ENCODE data around the gene TNFRSF8. TPM values are rescaled to one million over a fixed set of nuclear protein-coding genes. Genes with fewer than 3 reads are reported as not detected.
A peak's percentile ranks its signal among the peaks of the same experiment; 100 is the strongest.

TNFRSF8 gene
- total RNA-seq, 2 experiments from 2014 or later = 0.14 TPM; not detected in 1

GRCh38 chr1:12155328-12155727 lies 92.2 kb downstream of the TNFRSF8 start:
- Mint-ChIP-seq H3K9me3 (no peaks in the 10 kb centered on the region), H3K36me3 (ENCODE audit: low read depth) (no peaks in the 10 kb centered on the region), H3K4me1 (ENCODE audit: low read depth) (peaks cover 79% of the 10 kb centered on the region), H3K27ac (peak overlapping the region; percentile 45), H3K27me3 (no peaks in the 10 kb centered on the region), H3K4me3 (no peak overlapping the region)
- no peak overlapping the region for H3K27ac ChIP-seq (ENCODE audit: low read depth in 1 of 2, low read length in 2 of 2)
- no peak for TF ChIP-seq CTCF (IDR thresholded peaks at IDR 0.05)
- intact Hi-C loops (cut with DNase I, micrococcal nuclease) = no loop called here
- H3K4me1 ChIP-seq (ENCODE audit: insufficient read depth, low read length) = peaks cover 88% of the 10 kb centered on the region
- H3K27me3 ChIP-seq (ENCODE audit: control insufficient read depth in 1 of 2, insufficient read depth in 2 of 2, low read length in 2 of 2) = no peaks in the 10 kb centered on the region
- no peaks in the 10 kb centered on the region for H3K36me3 ChIP-seq (ENCODE audit: insufficient read depth, low read length)
- no peak overlapping the region for H3K4me3 ChIP-seq (ENCODE audit: low read length)
- H3K9me3 ChIP-seq (ENCODE audit: control insufficient read depth in 1 of 2, insufficient read depth in 1 of 2, low read length in 2 of 2) = peaks cover 0 to 4% of the 10 kb centered on the region in 2 experiments
- POLR2A ChIA-PET = interaction anchor here (1.6 kb wide), 1 partner anchor 23 kb away, joined by 5 read pairs; no protein-coding TSS in a partner anchor
- no peak for ATAC-seq (ENCODE audit: poor library complexity)
- CTCF ChIA-PET = interaction anchor here (1.6 to 2.5 kb wide), 2 partner anchors 23 to 30 kb away, joined by 5 to 6 read pairs; no protein-coding TSS in a partner anchor
- no peak for DNase-seq

GRCh38 chr1:12157366-12158231 lies 94.5 kb downstream of the TNFRSF8 start:
- H3K27ac Mint-ChIP-seq = peak overlapping the region; percentile 82
- ChIA-PET CTCF (interaction anchor here (0.9 to 2.5 kb wide), 4 partner anchors 10 to 33 kb away, joined by 3 to 14 read pairs (median 6); no protein-coding TSS in a partner anchor), POLR2A (interaction anchor here (0.9 to 1.7 kb wide), 7 partner anchors 9 to 250 kb away, joined by 3 to 12 read pairs (median 4); partner anchors contain the start of gene TNFRSF1B)
- no peaks in the 10 kb centered on the region for H3K9me3 Mint-ChIP-seq
- intact Hi-C loops (cut with DNase I, micrococcal nuclease) = loop anchor here in 1 of 2 experiments (1.0 to 2.0 kb wide), 2 partner anchors 15 to 21 kb away; no protein-coding TSS in a partner anchor
- ATAC-seq (ENCODE audit: poor library complexity) (peak; percentile 31), DNase-seq (peak in 4 of 14 experiments; percentile 41 to 79 (median 76))
- Histone ChIP-seq H3K9me3 (ENCODE audit: control insufficient read depth in 1 of 2, insufficient read depth in 1 of 2, low read length in 2 of 2) (peaks cover 0 to 4% of the 10 kb centered on the region in 2 experiments), H3K27me3 (ENCODE audit: control insufficient read depth in 1 of 2, insufficient read depth in 2 of 2, low read length in 2 of 2) (no peaks in the 10 kb centered on the region), H3K4me1 (ENCODE audit: insufficient read depth, low read length) (peaks cover 88% of the 10 kb centered on the region), H3K4me3 (ENCODE audit: low read length) (no peak overlapping the region), H3K27ac (ENCODE audit: low read depth in 1 of 2, low read length in 2 of 2) (peak overlapping the region; percentile 16 to 65), H3K36me3 (ENCODE audit: insufficient read depth, low read length) (no peaks in the 10 kb centered on the region)
- TF ChIP-seq CTCF (IDR thresholded peaks at IDR 0.05) = no peak
- no peaks in the 10 kb centered on the region for H3K27me3 Mint-ChIP-seq
- peak overlapping the region; percentile 74 for H3K4me3 Mint-ChIP-seq
- H3K36me3 Mint-ChIP-seq (ENCODE audit: low read depth) = no peaks in the 10 kb centered on the region
- peaks cover 77% of the 10 kb centered on the region for H3K4me1 Mint-ChIP-seq (ENCODE audit: low read depth)

- Mint-ChIP-seq H3K27ac (peak overlapping the region; percentile 82), H3K4me1 (ENCODE audit: low read depth) (peaks cover 77% of the 10 kb centered on the region), H3K4me3 (peak overlapping the region; percentile 74), H3K27me3 (no peaks in the 10 kb centered on the region), H3K9me3 (no peaks in the 10 kb centered on the region), H3K36me3 (ENCODE audit: low read depth) (no peaks in the 10 kb centered on the region)
- ChIA-PET POLR2A (interaction anchor here (1.7 to 5.5 kb wide), 2 partner anchors 9 to 10 kb away, joined by 6 to 62 read pairs; no protein-coding TSS in a partner anchor), CTCF (interaction anchor here (0.9 to 2.0 kb wide), 2 partner anchors 11 to 34 kb away, joined by 3 to 8 read pairs; no protein-coding TSS in a partner anchor)
- Histone ChIP-seq H3K27ac (ENCODE audit: low read depth in 1 of 2, low read length in 2 of 2) (peak overlapping the region; percentile 21 to 65), H3K9me3 (ENCODE audit: control insufficient read depth in 1 of 2, insufficient read depth in 1 of 2, low read length in 2 of 2) (peaks cover 0 to 4% of the 10 kb centered on the region in 2 experiments), H3K4me1 (ENCODE audit: insufficient read depth, low read length) (peaks cover 88% of the 10 kb centered on the region), H3K27me3 (ENCODE audit: control insufficient read depth in 1 of 2, insufficient read depth in 2 of 2, low read length in 2 of 2) (no peaks in the 10 kb centered on the region), H3K36me3 (ENCODE audit: insufficient read depth, low read length) (no peaks in the 10 kb centered on the region), H3K4me3 (ENCODE audit: low read length) (peak overlapping the region; percentile 31)
- intact Hi-C loops (cut with DNase I, micrococcal nuclease) = loop anchor here in 1 of 2 experiments (2.0 kb wide), 1 partner anchor 14 kb away; no protein-coding TSS in a partner anchor
- no peak for TF ChIP-seq CTCF (IDR thresholded peaks at IDR 0.05)
- DNase-seq = peak in 3 of 14 experiments; percentile 41 to 42 (median 41)
- no peak for ATAC-seq (ENCODE audit: poor library complexity)
Measured at GRCh38 chr1:12158357-12159092, 95.4 kb downstream of the TNFRSF8 start.

Data from CD4-positive, alpha-beta T cell (primary cell).